ENCODE results near the gene NEK11. TPM values are rescaled to one million over a fixed set of nuclear protein-coding genes. Genes with fewer than 3 reads are reported as not detected.

NEK11 gene
- total RNA-seq, 2 experiments from 2014 or later: 1.2 to 1.7 TPM

DNA sequence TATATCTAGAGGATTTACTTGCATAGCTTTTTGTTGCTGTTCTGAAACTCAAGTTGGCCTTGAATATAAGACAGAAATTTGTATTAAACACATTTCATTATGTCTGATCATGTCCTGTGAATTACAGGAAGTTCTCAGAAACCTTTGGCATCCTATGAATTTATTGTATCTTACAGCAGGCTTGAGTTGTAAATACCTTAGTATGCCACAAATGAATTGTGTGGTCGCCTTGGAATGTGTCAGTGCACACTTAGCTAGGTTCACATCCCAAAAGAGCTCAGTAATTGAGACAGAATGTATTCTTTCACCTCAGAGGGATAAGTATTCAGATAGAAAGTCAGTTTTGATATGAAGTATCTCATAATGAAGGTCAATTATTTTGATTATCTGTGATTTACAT, 83.4 kb downstream of the NEK11 start:
- ChIA-PET CTCF (no interaction called here), POLR2A (no interaction called here)

DNA sequence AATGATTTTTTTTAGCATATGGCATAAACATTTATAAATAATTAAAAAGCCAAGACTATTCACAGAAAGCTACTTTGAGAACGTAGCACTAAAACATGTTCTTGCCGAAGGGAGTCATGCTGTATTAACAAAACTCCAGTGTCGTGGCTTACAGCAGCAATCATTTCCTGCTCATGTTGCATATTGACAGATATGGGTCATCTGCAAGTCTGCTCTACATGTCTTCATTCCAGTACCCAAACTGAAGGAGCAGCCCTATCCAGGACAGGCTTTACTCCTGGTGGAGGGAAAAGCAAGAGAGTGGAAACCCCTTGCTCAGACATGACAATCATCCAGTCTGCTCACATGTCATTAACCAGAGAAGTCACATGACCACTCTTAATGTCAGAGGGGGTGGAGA, 87.6 kb downstream of the NEK11 start:
- POLR2A ChIA-PET: no interaction called here

DNA sequence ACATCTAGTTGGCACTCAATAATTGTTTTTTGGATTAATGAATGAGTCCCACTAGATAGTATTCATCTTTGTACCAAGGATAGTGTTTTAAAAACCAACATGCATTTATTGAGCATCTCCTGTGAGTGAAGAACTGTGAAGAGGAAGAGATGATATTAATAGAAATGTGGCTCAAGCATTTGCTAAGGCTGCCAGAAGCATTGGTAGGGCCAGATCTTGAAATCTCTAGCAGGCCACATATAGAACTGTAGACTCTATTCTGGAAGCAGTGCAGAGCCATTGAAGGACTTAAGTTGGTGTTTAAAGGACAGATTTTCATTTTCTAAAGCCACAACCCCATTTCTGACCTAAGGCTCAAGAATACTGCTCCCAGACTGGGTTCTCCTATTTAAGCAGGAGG, 99.0 kb downstream of the NEK11 start:
- ChIA-PET POLR2A (no interaction called here), CTCF (no interaction called here)

More for the DNA sequence above, 87.6 kb downstream of the NEK11 start:
- CTCF ChIA-PET: no interaction called here

DNA sequence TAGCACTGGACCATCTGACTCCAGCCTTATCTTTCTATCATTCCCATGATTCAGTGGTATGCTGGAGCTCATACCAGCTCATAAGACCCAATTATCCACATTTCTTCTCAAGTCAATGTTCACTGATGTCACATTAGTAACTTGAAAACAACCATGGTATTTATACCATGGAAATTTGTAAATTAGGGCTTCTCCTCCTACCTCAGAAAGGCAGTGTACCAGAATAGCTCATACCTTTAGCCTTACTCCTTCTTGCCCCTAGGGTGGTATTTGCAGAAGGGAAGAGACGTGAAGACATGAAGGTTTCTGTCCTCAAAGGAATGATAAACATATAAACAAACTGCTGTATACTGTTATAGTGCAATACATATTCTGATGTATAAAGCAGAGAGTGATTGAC, 114.2 kb downstream of the NEK11 start:
- ChIA-PET CTCF (no interaction called here), POLR2A (no interaction called here)

DNA sequence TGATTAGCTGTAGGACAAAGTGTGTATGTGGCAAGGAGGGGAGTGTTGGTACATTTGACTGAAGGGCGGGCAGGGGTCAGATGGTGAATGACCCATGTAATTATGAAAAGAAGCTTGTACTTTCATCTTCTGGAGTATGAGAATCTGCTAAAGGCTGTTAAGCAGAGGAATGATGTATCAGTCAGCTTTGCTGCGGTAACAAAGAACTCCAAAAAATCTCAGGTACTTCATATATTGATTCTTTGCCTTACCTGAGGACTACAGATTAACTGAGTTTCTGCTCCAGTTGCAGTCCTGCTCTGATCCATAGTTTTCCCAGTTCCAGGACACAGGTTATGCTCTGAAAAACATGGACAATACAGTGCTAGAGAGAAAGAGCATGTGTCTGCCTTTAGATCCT, 115.1 kb downstream of the NEK11 start:
- POLR2A ChIA-PET: no interaction called here
- CTCF ChIA-PET: no interaction called here

DNA sequence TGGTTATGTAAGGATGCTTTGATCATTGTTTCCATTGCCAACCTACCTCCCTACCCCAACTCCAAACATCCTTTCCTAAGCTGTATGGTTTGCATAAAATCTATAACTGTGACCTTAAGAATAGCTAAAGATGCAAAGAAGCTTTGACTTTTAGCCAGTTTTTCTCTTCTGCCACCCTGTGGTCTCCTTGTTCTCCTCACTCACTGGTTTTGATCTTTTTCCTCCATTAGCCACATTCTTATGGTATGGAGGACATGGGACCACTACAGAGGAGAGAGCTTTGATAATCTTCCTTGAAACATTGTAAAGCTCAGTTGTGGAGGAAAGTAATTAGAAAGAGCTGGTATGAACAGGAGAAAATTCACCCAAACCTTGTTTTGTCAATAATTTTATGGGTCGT, 115.9 kb downstream of the NEK11 start:
- CTCF ChIA-PET: no interaction called here
- POLR2A ChIA-PET: no interaction called here

DNA sequence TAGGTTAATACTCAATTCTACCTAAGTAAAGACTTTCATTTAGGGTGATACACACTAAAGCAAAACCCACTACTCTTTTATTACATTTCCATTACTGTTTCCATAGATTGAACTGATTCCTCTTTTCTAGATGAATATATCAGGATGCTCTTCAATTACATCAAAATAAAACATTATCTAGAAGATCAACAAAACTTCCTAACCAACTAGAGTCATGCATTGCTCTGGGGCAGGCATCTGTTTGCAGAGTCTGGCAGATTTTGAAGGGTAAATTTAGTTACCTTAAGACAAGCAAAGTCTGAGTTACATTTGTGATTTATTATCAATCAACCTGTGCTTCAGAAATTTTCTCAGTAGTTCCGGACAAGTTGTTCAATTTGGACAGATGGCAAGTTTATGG, 117.1 kb downstream of the NEK11 start:
- CTCF ChIA-PET: no interaction called here
- POLR2A ChIA-PET: no interaction called here

DNA sequence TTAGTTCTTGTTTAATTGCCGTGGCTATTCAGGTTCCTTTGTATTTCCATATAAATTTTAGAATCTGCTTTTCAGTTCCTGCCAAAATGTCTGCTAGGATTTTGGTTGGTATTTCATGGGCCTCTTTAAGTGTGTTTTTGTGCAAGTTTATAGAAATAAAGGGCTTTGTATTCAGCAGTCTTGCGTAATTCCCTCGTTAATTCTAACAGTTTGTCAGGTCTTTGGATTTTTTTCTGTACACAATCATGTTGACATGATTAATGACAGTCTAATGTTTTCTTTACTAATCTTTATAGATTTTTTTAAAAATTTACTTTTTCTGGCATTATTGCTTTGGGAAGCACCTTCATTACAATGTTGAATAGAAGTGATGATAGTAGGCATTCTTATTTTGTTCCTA, 120.9 kb downstream of the NEK11 start:
- POLR2A ChIA-PET: no interaction called here
- CTCF ChIA-PET: no interaction called here

DNA sequence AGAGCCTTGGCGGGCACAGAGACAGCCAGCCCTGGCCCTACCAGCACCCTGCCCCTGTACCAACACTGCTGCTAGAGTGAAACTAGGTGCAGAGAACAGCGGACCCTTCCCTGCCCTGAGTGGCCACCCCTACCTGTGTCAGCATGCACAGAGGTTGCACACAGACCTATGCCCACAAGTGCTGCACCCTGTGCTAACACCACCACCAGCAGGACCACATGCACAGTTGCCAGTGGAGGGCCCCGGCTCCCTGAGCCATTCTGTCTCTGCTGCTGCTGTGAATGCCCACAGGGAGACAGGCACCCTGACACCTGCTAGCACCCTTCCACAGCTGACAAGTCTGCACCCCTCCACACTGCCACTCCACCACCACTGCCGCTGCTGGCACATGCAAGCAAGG, 131.8 kb downstream of the NEK11 start:
- CTCF ChIA-PET: no interaction called here
- POLR2A ChIA-PET: no interaction called here

DNA sequence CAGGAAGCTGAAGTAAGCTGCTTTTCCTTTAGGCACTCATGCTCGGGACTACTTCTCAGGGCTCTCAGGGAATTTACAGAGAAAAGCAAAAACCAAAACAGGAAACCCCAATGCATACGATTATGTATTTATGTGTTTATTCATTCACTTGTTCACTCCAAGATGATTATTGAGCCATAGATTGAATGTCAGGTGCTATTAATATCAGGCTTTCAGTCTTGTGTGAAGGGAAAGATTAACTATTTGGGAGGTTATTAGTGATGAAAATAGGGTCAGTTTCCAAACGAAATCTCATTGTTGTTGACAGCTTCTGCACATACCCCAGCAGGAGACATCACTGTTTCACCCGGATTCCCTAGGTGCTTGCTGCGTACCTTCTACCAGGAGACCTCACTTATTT, 135.8 kb downstream of the NEK11 start:
- CTCF ChIA-PET: no interaction called here
- POLR2A ChIA-PET: no interaction called here

DNA sequence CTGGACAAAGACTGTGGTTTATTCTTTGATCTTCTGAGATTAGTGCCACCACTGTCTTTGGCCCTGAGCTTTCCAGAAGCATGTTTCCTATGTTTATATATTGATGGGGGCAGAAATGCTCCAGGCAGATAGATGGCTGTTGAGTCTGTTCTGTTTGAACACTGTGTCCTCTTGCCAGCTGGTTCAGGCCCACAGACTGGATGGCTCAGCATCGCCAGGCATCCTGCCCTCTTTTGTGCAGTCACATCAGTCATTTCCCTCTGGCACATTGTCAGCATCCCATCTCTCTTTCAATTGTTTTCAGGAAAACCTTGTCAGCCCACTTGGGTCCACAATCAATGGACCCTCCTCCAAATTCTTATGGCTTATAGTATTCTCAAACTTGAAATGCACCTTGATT, 141.2 kb downstream of the NEK11 start:
- ChIA-PET POLR2A (no interaction called here), CTCF (no interaction called here)

DNA sequence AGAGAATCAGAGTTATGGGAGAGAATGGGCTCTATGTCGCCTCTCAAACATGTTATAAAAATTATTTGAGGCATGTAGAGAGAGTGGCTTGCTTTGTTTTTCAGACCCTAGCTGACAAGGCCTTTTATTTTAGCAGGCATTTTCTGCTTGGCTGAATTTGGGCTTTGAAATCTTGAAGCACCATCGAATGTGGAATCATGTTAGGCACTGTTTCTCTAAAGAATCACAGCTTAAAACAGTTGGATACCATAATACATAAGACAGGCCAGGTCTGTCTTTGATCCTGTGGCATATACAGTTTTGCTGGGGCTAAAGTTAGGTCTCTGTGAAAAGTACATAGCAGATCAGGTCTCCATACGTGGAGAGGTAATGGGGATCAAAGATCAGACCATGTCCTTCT, 142.7 kb downstream of the NEK11 start:
- ChIA-PET CTCF (no interaction called here), POLR2A (no interaction called here)

DNA sequence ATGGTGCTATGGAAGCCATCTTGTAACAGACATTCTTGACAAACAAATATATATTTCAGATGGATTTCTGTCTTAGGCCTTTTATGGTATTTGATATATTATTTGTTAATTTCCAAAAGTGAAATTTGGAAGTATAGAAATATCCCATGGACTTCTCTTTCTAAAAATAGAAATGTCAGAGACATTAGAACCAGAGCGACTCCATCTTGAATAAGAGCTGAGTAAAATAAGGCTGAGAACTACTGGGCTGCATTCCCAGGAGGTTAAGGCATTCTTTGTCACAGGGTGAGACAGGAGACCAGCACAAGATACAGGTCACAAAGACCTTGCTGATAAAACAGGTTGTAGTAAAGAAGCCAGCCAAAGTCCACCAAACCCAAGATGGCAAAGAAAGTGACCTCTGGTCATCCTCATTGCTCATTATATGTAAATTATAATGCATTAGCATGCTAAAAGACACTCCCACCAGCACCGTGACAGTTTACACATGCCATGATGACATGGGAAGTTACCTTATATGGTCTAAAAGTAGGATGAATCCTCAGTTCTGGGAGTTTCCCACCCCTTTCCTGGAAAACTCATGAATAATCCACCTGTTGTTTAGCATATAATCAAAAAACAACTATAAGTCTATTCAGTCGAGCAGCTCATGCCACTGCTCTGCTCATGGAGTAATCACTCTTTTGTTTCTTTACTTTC, 146.0 kb downstream of the NEK11 start:
- POLR2A ChIA-PET: no interaction called here
- CTCF ChIA-PET: interaction anchor here (1.4 kb wide), 1 partner anchor 11 kb away, joined by 3 read pairs; no protein-coding TSS in a partner anchor

DNA sequence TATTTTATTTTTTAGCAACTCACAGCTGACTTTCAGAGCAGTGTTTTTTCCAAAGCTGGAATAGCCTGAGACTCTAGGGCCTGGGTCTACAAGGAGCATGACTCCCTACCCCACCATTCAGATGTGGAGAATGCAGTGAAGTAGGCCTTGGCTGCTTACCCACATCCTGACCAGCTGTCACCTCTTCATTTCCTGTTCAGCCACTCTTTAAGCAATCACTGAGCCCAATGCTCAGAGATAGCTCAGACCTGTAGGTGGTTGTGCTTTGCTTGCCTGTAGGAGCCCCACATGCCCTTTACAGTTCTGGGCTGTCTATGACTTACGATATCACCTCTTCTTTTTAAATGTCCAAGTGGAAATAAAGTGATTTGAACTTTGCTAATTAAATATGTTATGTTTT, 148.1 kb downstream of the NEK11 start:
- POLR2A ChIA-PET: no interaction called here
- CTCF ChIA-PET: no interaction called here

DNA sequence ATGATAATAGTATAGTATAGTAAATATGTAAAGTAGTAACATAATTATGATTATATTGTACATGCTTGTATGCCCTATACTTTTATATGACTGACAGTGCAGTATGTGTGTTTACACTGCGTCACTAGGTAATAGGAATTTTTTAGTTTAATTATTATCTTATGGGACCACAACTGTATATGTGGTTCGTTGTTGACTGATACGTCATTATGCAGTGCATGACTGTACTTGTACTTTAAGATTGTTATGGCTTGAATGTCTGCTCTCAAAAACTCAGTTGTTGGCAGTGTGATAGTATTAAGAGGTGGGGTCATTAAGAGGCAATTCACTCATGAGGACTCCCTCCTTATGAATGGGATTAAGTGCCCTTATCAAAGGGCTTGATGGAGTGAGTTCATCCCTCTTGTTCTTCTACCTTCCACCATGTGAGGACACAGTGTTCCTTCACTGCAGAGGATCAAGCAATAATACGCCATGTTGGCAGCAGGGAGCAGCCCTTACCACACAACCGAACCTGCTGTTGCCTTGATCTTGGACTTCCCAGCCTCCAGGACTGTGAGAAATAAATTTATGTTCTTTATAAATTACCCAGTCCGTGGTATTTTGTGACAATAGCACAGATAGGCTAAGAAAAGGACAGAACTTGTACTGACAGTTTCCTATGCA, 152.2 kb downstream of the NEK11 start:
- ChIA-PET POLR2A (no interaction called here), CTCF (no interaction called here)

DNA sequence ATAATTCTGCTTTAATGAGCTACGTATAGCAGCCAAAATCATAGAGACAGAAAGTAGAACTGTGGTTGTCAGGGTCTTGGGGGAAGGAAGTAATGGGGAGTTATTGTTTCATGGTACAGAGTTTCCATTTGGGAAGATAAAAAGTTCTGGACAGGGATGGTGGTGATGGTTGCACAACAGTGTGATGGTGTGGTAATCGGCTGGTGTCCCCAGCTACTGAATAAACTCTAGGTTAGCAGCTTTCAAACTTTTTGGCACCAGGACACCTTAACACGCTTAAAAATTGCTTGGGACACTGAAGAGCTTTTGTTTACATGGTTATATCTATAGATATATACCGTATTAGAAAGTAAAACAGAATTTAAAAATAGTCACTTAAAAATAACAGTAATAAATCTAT, 166.0 kb downstream of the NEK11 start:
- ChIA-PET CTCF (no interaction called here), POLR2A (no interaction called here)

DNA sequence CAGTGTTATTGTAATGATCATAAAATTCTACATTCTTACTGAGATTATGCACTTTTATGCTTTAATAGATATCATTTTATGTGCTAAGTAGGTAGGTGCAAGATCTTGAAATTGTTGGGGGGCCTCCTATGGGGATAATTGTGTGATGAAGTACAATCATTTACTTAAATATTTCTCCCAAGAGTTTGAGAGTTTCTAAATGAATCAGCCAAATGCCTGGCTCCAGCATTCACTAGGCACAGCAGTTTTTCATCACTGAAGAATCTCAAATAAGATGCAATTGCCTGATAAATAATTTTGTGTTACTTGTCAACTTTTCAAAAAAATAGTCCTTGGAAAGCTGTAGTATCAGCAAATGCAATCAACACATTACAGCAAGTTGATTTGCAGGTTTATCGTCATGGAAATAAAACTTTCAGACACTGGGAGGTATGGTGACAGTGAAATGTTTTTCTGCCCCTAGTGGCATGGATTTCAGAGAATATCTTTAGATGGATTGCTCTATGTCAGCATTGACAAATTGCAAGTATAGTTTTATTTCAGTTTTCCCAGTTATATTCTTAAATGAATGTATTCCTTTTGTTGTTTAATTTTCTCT, 167.1 kb downstream of the NEK11 start:
- POLR2A ChIA-PET: no interaction called here
- CTCF ChIA-PET: no interaction called here

DNA sequence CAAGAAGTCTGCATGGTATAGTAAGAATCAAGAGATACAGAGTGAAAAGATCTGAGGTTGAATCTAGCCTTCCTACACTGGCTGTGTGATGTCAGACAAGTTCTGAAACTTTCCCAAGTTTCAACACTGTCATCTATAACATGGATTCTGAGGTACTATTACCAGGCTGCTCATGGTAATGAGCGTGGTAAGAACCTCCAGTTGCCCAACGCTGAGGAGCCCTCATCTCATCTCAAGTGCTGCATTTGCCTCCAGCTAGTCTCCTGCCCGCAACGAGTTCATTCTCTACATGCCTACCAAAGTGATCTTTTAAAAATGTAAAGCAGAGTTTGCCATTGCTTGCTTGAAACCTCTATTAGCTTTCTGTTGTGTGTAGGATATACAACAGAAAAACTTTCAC, 168.1 kb downstream of the NEK11 start:
- ChIA-PET POLR2A (no interaction called here), CTCF (no interaction called here)

DNA sequence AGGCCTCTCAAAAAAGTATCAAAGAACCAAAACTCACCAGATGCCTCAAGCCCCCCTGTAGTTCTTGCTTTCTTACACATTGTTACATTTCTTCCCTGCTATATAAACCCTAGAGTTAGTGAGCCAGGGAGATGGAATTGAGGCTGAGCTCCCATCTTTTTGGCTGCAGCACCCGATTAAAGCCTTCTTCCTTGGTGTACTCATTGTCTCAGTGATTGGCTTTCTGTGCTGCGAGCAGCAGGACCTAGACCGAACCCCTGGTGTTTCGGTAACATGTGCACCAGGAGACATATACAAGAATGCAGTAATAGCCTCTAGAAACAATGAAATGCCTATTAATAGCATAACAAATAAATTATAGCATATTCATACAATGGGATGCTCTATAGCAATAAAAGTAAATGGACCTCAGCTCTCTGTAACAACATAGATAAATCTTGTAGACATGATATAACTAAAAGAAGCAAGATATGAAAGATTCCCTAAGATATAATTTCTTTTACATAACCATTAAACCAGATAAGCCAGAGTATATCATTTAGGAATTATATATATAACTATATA, 174.0 kb downstream of the NEK11 start:
- POLR2A ChIA-PET: no interaction called here
- CTCF ChIA-PET: no interaction called here

DNA sequence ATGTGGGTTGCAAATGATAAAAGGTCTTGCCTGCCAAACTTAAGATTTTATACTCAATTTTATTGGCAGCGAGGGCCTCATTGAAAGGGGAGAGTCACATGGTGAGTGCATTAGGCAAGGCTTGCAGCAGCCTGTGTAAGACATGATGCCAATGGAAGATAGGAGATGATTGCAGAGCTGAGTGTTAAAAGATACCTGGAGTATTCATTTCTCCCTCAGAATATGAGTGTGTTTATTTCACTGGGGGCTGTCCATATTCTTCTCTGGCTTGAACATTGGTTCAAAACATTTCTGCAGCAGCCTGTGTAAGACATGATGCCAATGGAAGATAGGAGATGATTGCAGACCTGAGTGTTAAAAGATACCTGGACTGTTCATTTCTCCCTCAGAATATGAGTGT, 189.7 kb downstream of the NEK11 start:
- CTCF ChIA-PET: no interaction called here
- POLR2A ChIA-PET: no interaction called here

DNA sequence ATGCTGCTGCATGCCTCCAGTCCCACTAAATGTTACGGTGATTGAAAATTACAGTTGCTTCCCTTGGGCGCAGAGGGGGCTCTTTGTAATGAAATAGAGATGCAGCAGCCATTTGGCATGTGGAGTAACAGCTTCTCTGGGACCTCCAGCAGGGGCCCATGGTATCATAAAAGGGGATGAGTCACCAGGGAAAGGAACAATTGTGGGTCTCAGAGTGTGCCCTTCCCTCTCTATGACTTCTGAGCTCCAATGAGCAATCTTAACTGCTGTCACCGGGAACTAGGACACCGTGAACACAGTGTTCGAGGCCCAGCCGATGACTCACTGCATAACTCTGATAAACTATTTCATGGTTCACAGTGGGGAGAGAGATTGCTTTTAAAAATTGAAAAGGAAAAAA, 190.1 kb downstream of the NEK11 start:
- ChIA-PET POLR2A (no interaction called here), CTCF (no interaction called here)

DNA sequence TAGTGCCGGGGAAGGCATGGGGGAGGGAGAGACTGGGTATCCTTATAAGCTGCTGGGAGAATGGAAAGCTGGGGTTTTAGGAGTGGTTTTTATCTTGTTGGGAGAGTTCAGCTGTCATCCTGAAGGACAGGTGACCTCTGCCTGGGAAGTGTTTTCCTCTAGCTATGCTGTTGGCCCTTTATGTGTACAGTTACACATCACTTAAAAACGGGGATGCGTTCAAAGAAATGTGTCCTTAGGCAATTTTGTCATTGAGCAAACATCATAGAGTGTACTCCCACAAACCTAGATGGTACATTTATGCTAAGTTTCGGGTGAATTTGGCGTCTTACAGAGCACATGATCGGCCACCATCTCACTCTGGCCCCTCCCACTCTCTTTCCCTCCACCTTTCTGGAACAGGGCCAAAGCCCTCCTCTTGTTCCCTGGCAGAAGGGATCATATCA, 190.6 kb downstream of the NEK11 start:
- ChIA-PET CTCF (no interaction called here), POLR2A (no interaction called here)

Data from activated CD8-positive, alpha-beta memory T cell treated with anti-CD3 and anti-CD28 coated beads for 36 hours (primary cell).